K562 (cell line): ENCODE data around the gene B4GALT1. TPM values are rescaled to one million over a fixed set of nuclear protein-coding genes. Genes with fewer than 3 reads are reported as not detected.

Experiments
- BRD9 ChIP-seq: fragments of 450-650 bp; IDR thresholded peaks from 2 replicates; pipeline ENCODE4 v1.6.1; 2018; ENCODE audit warnings: low read depth; ENCODE audit not compliant: partially characterized antibody
- CBFA2T3 ChIP-seq: fragments of 450-650 bp; IDR thresholded peaks from 2 replicates; pipeline ENCODE4 v1.6.1; 2017
- GATAD2B ChIP-seq: fragments of 450-650 bp; IDR thresholded peaks from 2 replicates; pipeline ENCODE4 v1.6.1; 2017; ENCODE audit warnings: mild to moderate bottlenecking, borderline replicate concordance
- HDGF ChIP-seq: fragments of 450-650 bp; IDR thresholded peaks from 2 replicates; pipeline ENCODE4 v1.6.1; 2016
- HOXB6 ChIP-seq: fragments of 250-450 bp; sonication (Bioruptor Pico); IDR thresholded peaks from 2 replicates; pipeline ENCODE4 v1.5.1; 2022; ENCODE audit warnings: mild to moderate bottlenecking, borderline replicate concordance
- KAT2B ChIP-seq: IDR thresholded peaks from one replicate; pipeline ENCODE4 v1.6.1; 2012; ENCODE audit warnings: low read depth, mild to moderate bottlenecking, control low read depth, inconsistent platforms, low read length, moderate library complexity
- NCOA6 ChIP-seq: fragments of 450-650 bp; IDR thresholded peaks from 2 replicates; pipeline ENCODE4 v1.6.1; 2017; ENCODE audit warnings: mild to moderate bottlenecking
- NFYB ChIP-seq: IDR thresholded peaks from 2 replicates; pipeline ENCODE4 v1.6.1; 2011; ENCODE audit warnings: mild to moderate bottlenecking, moderate library complexity; ENCODE audit not compliant: insufficient read length; ENCODE audit errors: extremely low read depth
- NR2F6 ChIP-seq: fragments of 450-650 bp; formaldehyde crosslinking; IDR thresholded peaks from 2 replicates; pipeline ENCODE4 v1.4.0; 2020; ENCODE audit warnings: mild to moderate bottlenecking
- SMARCA5 ChIP-seq: fragments of 450-650 bp; IDR thresholded peaks from 2 replicates; pipeline ENCODE4 v1.6.1; 2016
- SP1 ChIP-seq: sonication (generic); formaldehyde crosslinking; IDR thresholded peaks from 2 replicates; pipeline ENCODE4 v1.8.1; 2022; ENCODE audit warnings: mild to moderate bottlenecking, missing genetic modification reagents
- SP2 ChIP-seq: IDR thresholded peaks from 2 replicates; pipeline ENCODE4 v1.6.1; 2011; ENCODE audit warnings: mild to moderate bottlenecking, low read depth, low read length, moderate library complexity; ENCODE audit not compliant: poor library complexity, severe bottlenecking; ENCODE audit errors: extremely low read depth
- TCF3 ChIP-seq: sonication (generic); formaldehyde crosslinking; IDR thresholded peaks from 2 replicates; pipeline ENCODE4 v1.4.0; 2020; ENCODE audit warnings: mild to moderate bottlenecking, missing genetic modification reagents
- TEAD2 ChIP-seq: fragments of 450-650 bp; IDR thresholded peaks from 2 replicates; pipeline ENCODE4 v1.6.1; 2016; ENCODE audit warnings: missing genetic modification characterization, control low read depth, missing compliant biosample characterization
- THRAP3 ChIP-seq: fragments of 450-650 bp; IDR thresholded peaks from 2 replicates; pipeline ENCODE4 v1.6.1; 2016; ENCODE audit warnings: mild to moderate bottlenecking, inconsistent platforms, borderline replicate concordance
- XRCC3 ChIP-seq: fragments of 450-650 bp; IDR thresholded peaks from 2 replicates; pipeline ENCODE4 v1.6.1; 2017; ENCODE audit warnings: mild to moderate bottlenecking, moderate library complexity
- ZEB2 ChIP-seq: fragments of 450-650 bp; IDR thresholded peaks from 2 replicates; pipeline ENCODE4 v1.6.1; 2016
- ZNF143 ChIP-seq: sonication (generic); formaldehyde crosslinking; IDR thresholded peaks from 2 replicates; pipeline ENCODE4 v1.9.0; 2022; ENCODE audit warnings: mild to moderate bottlenecking, missing genetic modification reagents
- ZNF212 ChIP-seq: fragments of 450-650 bp; formaldehyde crosslinking; IDR thresholded peaks from 2 replicates; pipeline ENCODE4 v1.4.0; 2020; ENCODE audit warnings: mild to moderate bottlenecking
- ZNF780A ChIP-seq: fragments of 250-450 bp; sonication (Bioruptor Pico); IDR thresholded peaks from 2 replicates; pipeline ENCODE4 v1.5.0; 2021; ENCODE audit warnings: mild to moderate bottlenecking
- ZNF79 ChIP-seq: fragments of 250-450 bp; sonication (Bioruptor Pico); IDR thresholded peaks from 2 replicates; pipeline ENCODE4 v1.4.0; 2020; ENCODE audit warnings: low read depth, mild to moderate bottlenecking, moderate library complexity
- polyA plus RNA-seq, 8 experiments: library from polyadenylated mRNA; depleted of rRNA in 4 of 8; stranded (reverse) in 5 of 8; unstranded in 3 of 8; fragments of >200 nt; fragmentation: Nextera tagmentation in 2 of 8; fragmentation: Illumina TruSeq in 1 of 8; extraction: Ambion mirVana in 2 of 8; extraction: Trizol in 1 of 8; gene quantifications; 2 replicates each; pipeline versions ENCODE4 v1.2.1 to v1.2.3, GENCODE V29; 2011 to 2014; ENCODE audit warnings: inconsistent platforms in 1 of 8, missing spikeins in 1 of 8
- total RNA-seq, 7 experiments: library from RNA; depleted of rRNA in 6 of 7; stranded (reverse); fragments of >200 nt in 6 of 7; fragmentation: Illumina TruSeq in 2 of 7; extraction: Trizol in 2 of 7; gene quantifications; 2 replicates each; pipeline versions ENCODE4 v1.2.1 to v1.2.3, GENCODE V29; 2011 to 2021; ENCODE audit warnings: low replicate concordance in 1 of 7
- TF ChIP-seq, protein P1 (sequence below), 2 experiments: fragments of 450-650 bp in 1 of 2; IDR thresholded peaks; 2 replicates each; pipeline ENCODE4 v1.6.1; 2011 to 2017; ENCODE audit warnings: low read depth in 2 of 2, antibody characterized with exemption in 1 of 2, borderline replicate concordance in 1 of 2, low read length in 1 of 2, mild to moderate bottlenecking in 1 of 2, mixed read lengths in 1 of 2; ENCODE audit not compliant: control insufficient read depth in 1 of 2
- TF ChIP-seq, protein P2 (sequence below): sonication (generic); formaldehyde crosslinking; IDR thresholded peaks from 2 replicates; pipeline ENCODE4 v1.8.0; 2022; ENCODE audit warnings: mild to moderate bottlenecking, low read depth, missing genetic modification reagents
- TF ChIP-seq, protein P3 (sequence below), 2 experiments: fragments of 450-650 bp; conservative IDR thresholded peaks; 2 replicates each; pipeline ENCODE4 v1.6.1; 2017; ENCODE audit warnings: mild to moderate bottlenecking in 2 of 2, moderate library complexity in 2 of 2

Gene B4GALT1
- total and polyA plus RNA-seq, 9 of the 15 experiments (the other 6 are each of a cell fraction or from before 2014, with no cell fraction given): 4.1 to 26.8 (median 7.1) TPM

DNA sequence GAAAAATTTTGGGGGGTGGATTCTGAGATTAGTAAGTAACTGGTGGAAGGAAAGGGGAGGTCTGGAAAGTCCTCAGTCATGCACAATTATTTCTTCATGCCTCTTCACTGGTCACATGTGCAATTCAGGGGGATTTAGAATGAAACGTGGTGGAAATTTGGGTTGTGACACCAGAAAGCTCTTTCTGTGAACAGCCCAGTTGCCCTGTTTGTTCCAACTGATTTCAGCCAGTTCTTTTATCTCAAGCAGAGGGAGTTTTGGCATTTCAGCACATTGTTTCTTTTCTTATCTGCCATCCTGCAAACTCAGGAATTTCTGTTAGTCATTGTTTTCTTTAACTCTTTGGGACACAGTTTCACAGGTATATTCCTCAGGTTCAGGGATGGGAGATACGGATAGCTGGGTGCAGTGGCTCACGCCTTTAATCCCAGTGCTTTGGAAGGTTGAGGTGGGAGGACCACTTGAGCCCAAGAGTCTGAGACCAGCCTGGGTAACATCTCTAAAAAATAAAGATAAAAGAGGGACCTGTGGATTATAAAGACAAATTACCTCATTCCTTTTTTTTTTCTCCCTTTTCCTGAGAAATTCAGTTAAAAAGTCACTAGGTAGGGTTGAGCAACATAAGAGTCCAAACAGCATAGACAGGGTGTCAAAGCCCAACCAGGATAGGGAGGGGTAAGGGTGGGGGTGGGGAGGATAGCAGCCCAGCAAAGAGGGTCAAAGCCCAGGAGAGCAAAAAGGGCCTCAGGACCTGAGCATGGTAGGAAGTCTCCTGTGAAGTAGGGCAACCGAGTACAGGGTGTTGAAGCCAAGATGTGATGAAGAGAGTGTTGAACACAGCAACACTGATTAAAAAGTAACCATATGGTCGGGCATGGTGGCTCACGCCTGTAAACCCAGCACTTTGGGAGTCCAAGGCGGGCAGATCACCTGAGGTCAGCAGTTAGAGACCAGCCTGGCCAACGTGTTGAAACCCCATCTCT, 5.4 kb upstream of the B4GALT1 start (continued):
- TF ChIP-seq, protein P1, sequence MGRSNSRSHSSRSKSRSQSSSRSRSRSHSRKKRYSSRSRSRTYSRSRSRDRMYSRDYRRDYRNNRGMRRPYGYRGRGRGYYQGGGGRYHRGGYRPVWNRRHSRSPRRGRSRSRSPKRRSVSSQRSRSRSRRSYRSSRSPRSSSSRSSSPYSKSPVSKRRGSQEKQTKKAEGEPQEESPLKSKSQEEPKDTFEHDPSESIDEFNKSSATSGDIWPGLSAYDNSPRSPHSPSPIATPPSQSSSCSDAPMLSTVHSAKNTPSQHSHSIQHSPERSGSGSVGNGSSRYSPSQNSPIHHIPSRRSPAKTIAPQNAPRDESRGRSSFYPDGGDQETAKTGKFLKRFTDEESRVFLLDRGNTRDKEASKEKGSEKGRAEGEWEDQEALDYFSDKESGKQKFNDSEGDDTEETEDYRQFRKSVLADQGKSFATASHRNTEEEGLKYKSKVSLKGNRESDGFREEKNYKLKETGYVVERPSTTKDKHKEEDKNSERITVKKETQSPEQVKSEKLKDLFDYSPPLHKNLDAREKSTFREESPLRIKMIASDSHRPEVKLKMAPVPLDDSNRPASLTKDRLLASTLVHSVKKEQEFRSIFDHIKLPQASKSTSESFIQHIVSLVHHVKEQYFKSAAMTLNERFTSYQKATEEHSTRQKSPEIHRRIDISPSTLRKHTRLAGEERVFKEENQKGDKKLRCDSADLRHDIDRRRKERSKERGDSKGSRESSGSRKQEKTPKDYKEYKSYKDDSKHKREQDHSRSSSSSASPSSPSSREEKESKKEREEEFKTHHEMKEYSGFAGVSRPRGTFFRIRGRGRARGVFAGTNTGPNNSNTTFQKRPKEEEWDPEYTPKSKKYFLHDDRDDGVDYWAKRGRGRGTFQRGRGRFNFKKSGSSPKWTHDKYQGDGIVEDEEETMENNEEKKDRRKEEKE (IDR thresholded peaks at IDR 0.05; ENCODE audit: borderline replicate concordance in 1 of 2, control insufficient read depth in 1 of 2, low read depth in 2 of 2, low read length in 1 of 2): no peak
- no peak for TF ChIP-seq XRCC3
- no peak for TF ChIP-seq HDGF
- no peak for TF ChIP-seq SP1
- TF ChIP-seq CBFA2T3: peak; percentile 89
- no peak for TF ChIP-seq ZNF780A (CRISPR knock-in tag)
- peak; percentile 67 for TF ChIP-seq TCF3 (CRISPR knock-in tag)
- TF ChIP-seq ZNF79 (CRISPR knock-in tag): no peak
- peak; percentile 81 for TF ChIP-seq ZEB2
- TF ChIP-seq BRD9: peak; percentile 36
- TF ChIP-seq SMARCA5: no peak
- no peak for TF ChIP-seq ZNF212 (CRISPR knock-in tag)
- TF ChIP-seq NFYB: no peak
- TF ChIP-seq SP2: no peak
- no peak for TF ChIP-seq NCOA6
- no peak for TF ChIP-seq THRAP3
- no peak for TF ChIP-seq HOXB6
- TF ChIP-seq, protein P2, sequence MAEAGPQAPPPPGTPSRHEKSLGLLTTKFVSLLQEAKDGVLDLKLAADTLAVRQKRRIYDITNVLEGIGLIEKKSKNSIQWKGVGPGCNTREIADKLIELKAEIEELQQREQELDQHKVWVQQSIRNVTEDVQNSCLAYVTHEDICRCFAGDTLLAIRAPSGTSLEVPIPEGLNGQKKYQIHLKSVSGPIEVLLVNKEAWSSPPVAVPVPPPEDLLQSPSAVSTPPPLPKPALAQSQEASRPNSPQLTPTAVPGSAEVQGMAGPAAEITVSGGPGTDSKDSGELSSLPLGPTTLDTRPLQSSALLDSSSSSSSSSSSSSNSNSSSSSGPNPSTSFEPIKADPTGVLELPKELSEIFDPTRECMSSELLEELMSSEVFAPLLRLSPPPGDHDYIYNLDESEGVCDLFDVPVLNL: no peak
- TF ChIP-seq ZNF143: no peak
- 0 out of 2 replicates have a peak, but pooled peaks have one; percentile 43 for TF ChIP-seq GATAD2B
- TF ChIP-seq TEAD2 (tag): peak; percentile 60; the same call in 1 of the 2 replicates
- no peak for TF ChIP-seq KAT2B
- no peak for TF ChIP-seq NR2F6
- TF ChIP-seq, protein P3, sequence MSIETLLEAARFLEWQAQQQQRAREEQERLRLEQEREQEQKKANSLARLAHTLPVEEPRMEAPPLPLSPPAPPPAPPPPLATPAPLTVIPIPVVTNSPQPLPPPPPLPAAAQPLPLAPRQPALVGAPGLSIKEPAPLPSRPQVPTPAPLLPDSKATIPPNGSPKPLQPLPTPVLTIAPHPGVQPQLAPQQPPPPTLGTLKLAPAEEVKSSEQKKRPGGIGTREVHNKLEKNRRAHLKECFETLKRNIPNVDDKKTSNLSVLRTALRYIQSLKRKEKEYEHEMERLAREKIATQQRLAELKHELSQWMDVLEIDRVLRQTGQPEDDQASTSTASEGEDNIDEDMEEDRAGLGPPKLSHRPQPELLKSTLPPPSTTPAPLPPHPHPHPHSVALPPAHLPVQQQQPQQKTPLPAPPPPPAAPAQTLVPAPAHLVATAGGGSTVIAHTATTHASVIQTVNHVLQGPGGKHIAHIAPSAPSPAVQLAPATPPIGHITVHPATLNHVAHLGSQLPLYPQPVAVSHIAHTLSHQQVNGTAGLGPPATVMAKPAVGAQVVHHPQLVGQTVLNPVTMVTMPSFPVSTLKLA (conservative IDR thresholded peaks at IDR 0.05): peak in 1 of 2 experiments; percentile 38; a peak in 2 of 4 replicates
